ENCODE measurements around the gene FERMT1. TPM values are rescaled to one million over a fixed set of nuclear protein-coding genes. Genes with fewer than 3 reads are reported as not detected.

FERMT1 gene
- total and polyA plus RNA-seq, 2 donors (not counting 3 experiments of a cell fraction or from before 2014, with no cell fraction given): 0.11 to 1.5 TPM

DNA sequence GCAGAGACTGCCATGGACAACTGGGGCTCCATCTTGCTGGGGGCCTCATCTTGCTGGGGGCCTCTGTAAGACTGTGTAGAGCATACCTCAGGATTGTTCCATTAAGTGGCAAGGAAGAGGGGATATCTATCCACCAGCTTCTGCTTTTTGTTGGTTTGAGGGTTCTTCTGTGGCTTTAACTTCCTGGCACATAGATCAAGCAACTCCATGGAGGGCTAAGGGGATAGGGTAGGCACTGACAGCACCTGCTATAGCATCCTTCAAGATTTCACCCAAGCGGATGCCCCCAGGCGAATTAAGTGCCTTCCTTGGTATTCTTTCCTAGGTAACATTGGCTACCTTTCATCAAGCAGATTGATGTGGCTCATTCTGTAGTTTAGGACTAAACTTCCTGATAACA lies 65.1 kb downstream of the FERMT1 start:
- Histone ChIP-seq H3K36me3 (ENCODE audit: control insufficient read depth in 2 of 2, extremely low read depth in 1 of 2, insufficient read depth in 2 of 2, low read length in 2 of 2) (no peaks in the 10 kb centered on the region), H2AFZ (ENCODE audit: low read depth, low read length) (no peak overlapping the region), H4K20me1 (replicated peaks; ENCODE audit: control insufficient read depth, extremely low read depth, insufficient read depth, low read length) (no peaks in the 10 kb centered on the region), H3K9me3 (replicated peaks; ENCODE audit: control insufficient read depth, insufficient read depth, low read length) (no peaks in the 10 kb centered on the region), H3K27me3 (ENCODE audit: control insufficient read depth in 2 of 2, insufficient read depth in 2 of 2, low read length in 2 of 2) (peaks cover 8% of the 10 kb centered on the region in 2 experiments), H3K4me2 (ENCODE audit: insufficient read depth, low read length) (no peak overlapping the region), H3K4me3 (replicated peaks in 1 of 3; ENCODE audit: insufficient read depth in 1 of 3, low read depth in 1 of 3, low read length in 3 of 3) (no peak overlapping the region), H3K27ac (ENCODE audit: insufficient read depth, low read depth, low read length) (no peak overlapping the region), H3K9ac (replicated peaks; ENCODE audit: extremely low read depth, insufficient read depth, low read length) (no peak overlapping the region), H3K9me1 (replicated peaks; ENCODE audit: control insufficient read depth, extremely low read depth, insufficient read depth, low read length) (no peaks in the 10 kb centered on the region), H3K79me2 (ENCODE audit: control insufficient read depth, insufficient read depth, low read length) (no peaks in the 10 kb centered on the region), H3K4me1 (ENCODE audit: control insufficient read depth, extremely low read depth, insufficient read depth, low read length) (peaks cover 3% of the 10 kb centered on the region)
- BruUV-seq (replicated peaks): no TSS peak
- CTCF ChIA-PET: no interaction called here
- dilution Hi-C loops (cut with MboI; ENCODE audit: extremely low pct_ligation_motif_present, low sequenced_read_pairs) (no loop called here), intact Hi-C loops (cut with micrococcal nuclease) (no loop called here)
- POLR2A ChIA-PET: no interaction called here
- TF ChIP-seq FOS (IDR thresholded peaks at IDR 0.05; ENCODE audit: borderline replicate concordance, insufficient read depth, low read length) (no peak), EZH2 (IDR thresholded peaks at IDR 0.05; ENCODE audit: borderline replicate concordance, low read depth, low read length, severe bottlenecking) (no peak), POLR2AphosphoS5 (IDR thresholded peaks at IDR 0.05; ENCODE audit: insufficient read depth, low read depth, low read length) (no peak)
- TF ChIP-seq, protein P1, sequence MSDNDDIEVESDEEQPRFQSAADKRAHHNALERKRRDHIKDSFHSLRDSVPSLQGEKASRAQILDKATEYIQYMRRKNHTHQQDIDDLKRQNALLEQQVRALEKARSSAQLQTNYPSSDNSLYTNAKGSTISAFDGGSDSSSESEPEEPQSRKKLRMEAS (IDR thresholded peaks at IDR 0.05; ENCODE audit: insufficient read depth, insufficient read length): no peak
- TF ChIP-seq, protein P2, sequence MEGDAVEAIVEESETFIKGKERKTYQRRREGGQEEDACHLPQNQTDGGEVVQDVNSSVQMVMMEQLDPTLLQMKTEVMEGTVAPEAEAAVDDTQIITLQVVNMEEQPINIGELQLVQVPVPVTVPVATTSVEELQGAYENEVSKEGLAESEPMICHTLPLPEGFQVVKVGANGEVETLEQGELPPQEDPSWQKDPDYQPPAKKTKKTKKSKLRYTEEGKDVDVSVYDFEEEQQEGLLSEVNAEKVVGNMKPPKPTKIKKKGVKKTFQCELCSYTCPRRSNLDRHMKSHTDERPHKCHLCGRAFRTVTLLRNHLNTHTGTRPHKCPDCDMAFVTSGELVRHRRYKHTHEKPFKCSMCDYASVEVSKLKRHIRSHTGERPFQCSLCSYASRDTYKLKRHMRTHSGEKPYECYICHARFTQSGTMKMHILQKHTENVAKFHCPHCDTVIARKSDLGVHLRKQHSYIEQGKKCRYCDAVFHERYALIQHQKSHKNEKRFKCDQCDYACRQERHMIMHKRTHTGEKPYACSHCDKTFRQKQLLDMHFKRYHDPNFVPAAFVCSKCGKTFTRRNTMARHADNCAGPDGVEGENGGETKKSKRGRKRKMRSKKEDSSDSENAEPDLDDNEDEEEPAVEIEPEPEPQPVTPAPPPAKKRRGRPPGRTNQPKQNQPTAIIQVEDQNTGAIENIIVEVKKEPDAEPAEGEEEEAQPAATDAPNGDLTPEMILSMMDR (IDR thresholded peaks at IDR 0.05; ENCODE audit: extremely low read depth in 1 of 2, insufficient read depth in 1 of 2, low read depth in 1 of 2, low read length in 2 of 2): no peak
- DNase-seq (ENCODE audit: low read depth, low spot score) (no peak), FAIRE-seq (no peak)

DNA sequence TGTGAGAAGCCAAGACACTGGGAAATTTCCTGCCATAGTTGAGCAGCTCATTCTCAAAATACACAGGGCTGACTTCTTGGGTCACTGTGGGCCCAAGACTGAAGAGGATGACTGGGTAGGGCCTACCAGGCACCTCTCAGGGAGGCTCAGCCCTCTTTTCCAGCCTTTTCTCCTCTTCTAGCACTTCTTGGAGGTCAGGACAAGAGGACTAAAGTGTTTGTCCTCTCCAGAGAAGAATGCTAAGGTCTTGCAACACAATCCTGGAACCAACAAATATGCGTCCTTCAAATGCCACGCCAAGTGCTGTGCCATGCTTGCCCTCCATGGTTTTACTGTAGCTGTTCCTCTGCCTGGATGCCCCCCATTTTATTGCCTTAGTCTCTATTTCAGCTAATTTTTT lies 65.7 kb downstream of the FERMT1 start:
- Histone ChIP-seq H3K9me1 (replicated peaks; ENCODE audit: control insufficient read depth, extremely low read depth, insufficient read depth, low read length) (no peaks in the 10 kb centered on the region), H3K4me3 (replicated peaks in 1 of 3; ENCODE audit: insufficient read depth in 1 of 3, low read depth in 1 of 3, low read length in 3 of 3) (no peak overlapping the region), H3K79me2 (ENCODE audit: control insufficient read depth, insufficient read depth, low read length) (no peaks in the 10 kb centered on the region), H3K9me3 (replicated peaks; ENCODE audit: control insufficient read depth, insufficient read depth, low read length) (no peaks in the 10 kb centered on the region), H3K36me3 (ENCODE audit: control insufficient read depth in 2 of 2, extremely low read depth in 1 of 2, insufficient read depth in 2 of 2, low read length in 2 of 2) (no peaks in the 10 kb centered on the region), H3K4me2 (ENCODE audit: insufficient read depth, low read length) (no peak overlapping the region), H3K9ac (replicated peaks; ENCODE audit: extremely low read depth, insufficient read depth, low read length) (no peak overlapping the region), H3K4me1 (ENCODE audit: control insufficient read depth, extremely low read depth, insufficient read depth, low read length) (peaks cover 3% of the 10 kb centered on the region), H3K27me3 (ENCODE audit: control insufficient read depth in 2 of 2, insufficient read depth in 2 of 2, low read length in 2 of 2) (peaks cover 12 to 13% of the 10 kb centered on the region in 2 experiments), H4K20me1 (replicated peaks; ENCODE audit: control insufficient read depth, extremely low read depth, insufficient read depth, low read length) (no peaks in the 10 kb centered on the region), H3K27ac (ENCODE audit: insufficient read depth, low read depth, low read length) (no peak overlapping the region), H2AFZ (ENCODE audit: low read depth, low read length) (no peak overlapping the region)
- TF ChIP-seq JUN (IDR thresholded peaks at IDR 0.05; ENCODE audit: borderline replicate concordance, insufficient read depth, insufficient read length, low read depth): no peak
- TF ChIP-seq GATA2 (IDR thresholded peaks at IDR 0.05; ENCODE audit: insufficient read depth, insufficient read length, low read depth, low read length): no peak
- TF ChIP-seq, protein P1 (IDR thresholded peaks at IDR 0.05; ENCODE audit: insufficient read depth, insufficient read length): no peak
- no peak for TF ChIP-seq EZH2 (IDR thresholded peaks at IDR 0.05; ENCODE audit: borderline replicate concordance, low read depth, low read length, severe bottlenecking)
- no peak for TF ChIP-seq MYC (IDR thresholded peaks at IDR 0.05; ENCODE audit: low read depth, low read length)
- no peak for TF ChIP-seq FOS (IDR thresholded peaks at IDR 0.05; ENCODE audit: borderline replicate concordance, insufficient read depth, low read length)
- TF ChIP-seq POLR2A (IDR thresholded peaks at IDR 0.05; ENCODE audit: low read depth, low read length): no peak
- TF ChIP-seq, protein P2 (IDR thresholded peaks at IDR 0.05; ENCODE audit: extremely low read depth in 1 of 2, insufficient read depth in 1 of 2, low read depth in 1 of 2, low read length in 2 of 2): no peak
- no peak for TF ChIP-seq POLR2AphosphoS5 (IDR thresholded peaks at IDR 0.05; ENCODE audit: insufficient read depth, low read depth, low read length)
- DNase-seq (ENCODE audit: low read depth, low spot score) (no peak), FAIRE-seq (no peak)
- dilution Hi-C loops (cut with MboI; ENCODE audit: extremely low pct_ligation_motif_present, low sequenced_read_pairs): no loop called here
- no TSS peak for BruUV-seq (replicated peaks)
- CTCF ChIA-PET: interaction anchor here (1.3 kb wide), 1 partner anchor 527 kb away, joined by 3 read pairs; no protein-coding TSS in a partner anchor
- intact Hi-C loops (cut with micrococcal nuclease): no loop called here
- POLR2A ChIA-PET: no interaction called here

All from endothelial cell of umbilical vein (primary cell).